Mesenchymal stem cell (in vitro differentiated cells and primary cell): ENCODE measurements around the gene RCAN2.

Source experiments
- DNase-seq: peaks from one replicate; pipeline ENCODE4 v3.0.0-alpha.2; 2013
- H2AFZ ChIP-seq: one replicate; pipeline ENCODE4 v1.6.1; 2013; ENCODE audit warnings: low read depth, mild to moderate bottlenecking, control low read depth, inconsistent platforms, low read length, moderate library complexity
- H2AK5ac ChIP-seq: 2 replicates; pipeline ENCODE4 v1.6.1; 2013; ENCODE audit warnings: low read length, moderate library complexity, mild to moderate bottlenecking, inconsistent platforms; ENCODE audit not compliant: severe bottlenecking
- H2BK120ac ChIP-seq: one replicate; pipeline ENCODE4 v1.6.1; 2013; ENCODE audit warnings: low read depth, mild to moderate bottlenecking, inconsistent platforms, low read length, moderate library complexity
- H2BK12ac ChIP-seq, 2 experiments: one replicate each; pipeline ENCODE4 v1.6.1; 2013; ENCODE audit warnings: inconsistent platforms in 2 of 2, low read length in 2 of 2, mild to moderate bottlenecking in 2 of 2, moderate library complexity in 2 of 2, control low read depth in 1 of 2
- H2BK15ac ChIP-seq: one replicate; pipeline ENCODE4 v1.6.1; 2013; ENCODE audit warnings: mild to moderate bottlenecking, low read depth, inconsistent platforms; ENCODE audit not compliant: poor library complexity, severe bottlenecking
- H2BK5ac ChIP-seq: 2 replicates; pipeline ENCODE4 v1.6.1; 2013; ENCODE audit warnings: low read depth, mild to moderate bottlenecking, low read length, control low read depth, inconsistent platforms; ENCODE audit not compliant: poor library complexity, severe bottlenecking
- H3K14ac ChIP-seq, 2 experiments: one replicate each; pipeline ENCODE4 v1.6.1; 2013; ENCODE audit warnings: inconsistent platforms in 2 of 2, low read length in 2 of 2, control low read depth in 1 of 2, mild to moderate bottlenecking in 1 of 2, moderate library complexity in 1 of 2
- H3K18ac ChIP-seq, 2 experiments: one replicate each; pipeline ENCODE4 v1.6.1; 2013; ENCODE audit warnings: inconsistent platforms in 2 of 2, low read length in 2 of 2, control low read depth in 1 of 2, low read depth in 1 of 2, mild to moderate bottlenecking in 1 of 2
- H3K23ac ChIP-seq, 2 experiments: one replicate each; pipeline ENCODE4 v1.6.1; 2013; ENCODE audit warnings: inconsistent platforms in 2 of 2, low read length in 2 of 2, mild to moderate bottlenecking in 2 of 2, moderate library complexity in 2 of 2, control low read depth in 1 of 2
- H3K27ac ChIP-seq: 2 replicates; pipeline ENCODE4 v1.5.1; 2013; ENCODE audit warnings: mild to moderate bottlenecking, moderate library complexity, low read length, control low read depth, inconsistent platforms; ENCODE audit not compliant: poor library complexity, severe bottlenecking
- H3K27me3 ChIP-seq, 2 experiments: 2 replicates each; pipeline versions ENCODE4 v1.6.1 to v1.7.0; 2013; ENCODE audit warnings: low read length in 2 of 2, mild to moderate bottlenecking in 2 of 2, moderate library complexity in 2 of 2, control low read depth in 1 of 2, inconsistent platforms in 1 of 2; ENCODE audit not compliant: control insufficient read depth in 1 of 2, insufficient read depth in 1 of 2
- H3K36me3 ChIP-seq, 2 experiments: 2 replicates each; pipeline versions ENCODE4 v1.6.1 to v1.7.0; 2013; ENCODE audit warnings: low read length in 2 of 2, control low read depth in 1 of 2, inconsistent platforms in 1 of 2, low read depth in 1 of 2, mild to moderate bottlenecking in 1 of 2; ENCODE audit not compliant: insufficient read depth in 2 of 2, control insufficient read depth in 1 of 2
- H3K4ac ChIP-seq, 2 experiments: one replicate each; pipeline ENCODE4 v1.6.1; 2013; ENCODE audit warnings: inconsistent platforms in 2 of 2, low read length in 2 of 2, mild to moderate bottlenecking in 2 of 2, moderate library complexity in 2 of 2, control low read depth in 1 of 2, low read depth in 1 of 2
- H3K4me1 ChIP-seq: 2 replicates; pipeline ENCODE4 v1.6.1; 2013; ENCODE audit warnings: low read depth, low read length, control low read depth; ENCODE audit not compliant: control insufficient read depth, insufficient read depth
- H3K4me2 ChIP-seq: 2 replicates; pipeline ENCODE4 v1.6.1; 2013; ENCODE audit warnings: low read length, mild to moderate bottlenecking, inconsistent platforms; ENCODE audit not compliant: poor library complexity, severe bottlenecking
- H3K4me3 ChIP-seq, 2 experiments: 2 replicates each; pipeline versions ENCODE4 v1.5.1 to v1.7.0; 2013; ENCODE audit warnings: low read length in 2 of 2, mild to moderate bottlenecking in 2 of 2, control low read depth in 1 of 2, low read depth in 1 of 2; ENCODE audit not compliant: insufficient read depth in 1 of 2
- H3K79me1 ChIP-seq: replicated peaks from 2 replicates; pipeline ENCODE4 v1.6.1; 2013; ENCODE audit warnings: mild to moderate bottlenecking, control low read depth, low read length, inconsistent platforms; ENCODE audit not compliant: poor library complexity, severe bottlenecking
- H3K9ac ChIP-seq: 2 replicates; pipeline ENCODE4 v1.7.0; 2013; ENCODE audit warnings: mild to moderate bottlenecking, low read length, moderate library complexity
- H3K9me3 ChIP-seq: 2 replicates; pipeline ENCODE4 v1.7.0; 2013; ENCODE audit warnings: mild to moderate bottlenecking, low read length; ENCODE audit not compliant: control insufficient read depth
- H4K8ac ChIP-seq: one replicate; pipeline ENCODE4 v1.6.1; 2013; ENCODE audit warnings: inconsistent platforms, mild to moderate bottlenecking, low read length, moderate library complexity
- H4K91ac ChIP-seq: one replicate; pipeline ENCODE4 v1.6.1; 2013; ENCODE audit warnings: mild to moderate bottlenecking, low read length, inconsistent platforms
- WGBS: methylation state at CpG from one replicate; pipeline ENCODE4 v1.1.7; 2013; ENCODE audit warnings: mixed read lengths; 5-methylcytosine and 5-hydroxymethylcytosine counted together

Gene RCAN2

DNA sequence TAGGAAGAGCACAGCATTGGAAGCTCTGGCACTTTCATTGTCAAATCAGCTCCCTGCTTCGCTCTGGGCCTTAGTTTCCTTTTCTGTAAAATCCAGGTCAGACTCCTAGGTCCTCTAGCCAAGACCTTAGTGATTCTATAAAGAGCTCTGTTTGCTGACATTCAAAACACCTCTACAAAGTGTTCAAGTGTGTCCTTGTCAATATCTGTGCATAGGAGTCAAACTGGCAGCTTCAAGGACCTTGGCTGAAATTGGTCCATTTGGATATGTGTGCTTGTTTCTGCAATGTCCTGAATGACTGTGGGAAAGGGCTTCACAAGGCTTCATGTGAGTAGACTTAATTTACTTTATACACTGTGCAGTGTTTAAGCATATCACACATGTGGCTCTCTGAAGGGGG, 246.6 kb downstream of the RCAN2 start:
- no peak overlapping the region for H2AFZ ChIP-seq
- H2BK15ac ChIP-seq: no peak overlapping the region

DNA sequence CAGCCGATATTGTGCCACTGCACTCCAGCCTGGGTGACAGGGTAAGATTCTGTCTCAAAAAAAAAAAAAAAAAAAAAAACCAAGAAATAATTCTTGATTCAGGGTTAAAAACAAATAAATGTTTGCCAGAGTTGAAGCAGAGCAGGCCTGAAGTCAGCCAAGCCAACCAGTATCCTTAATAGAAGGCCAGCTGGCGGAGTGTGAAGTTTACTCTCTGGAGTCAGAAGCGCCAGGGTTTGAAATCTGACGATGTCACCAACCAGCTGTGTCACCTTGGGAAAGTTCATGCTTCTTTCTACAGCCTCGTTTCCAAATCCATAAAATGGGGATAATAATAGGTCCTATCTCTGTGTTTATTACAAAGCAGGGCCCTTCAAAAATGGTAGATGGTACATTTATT, 247.5 kb downstream of the RCAN2 start:
- H3K36me3 ChIP-seq: peaks cover 0 to 6% of the 10 kb centered on the region in 2 experiments
- no peak overlapping the region for H3K27ac ChIP-seq
- no peaks in the 10 kb centered on the region for H3K4me1 ChIP-seq
- no peak overlapping the region for H3K9ac ChIP-seq
- no peak overlapping the region for H4K8ac ChIP-seq
- H3K23ac ChIP-seq: no peak overlapping the region
- no peak overlapping the region for H2AK5ac ChIP-seq
- H2AFZ ChIP-seq: no peak overlapping the region
- DNase-seq: no peak
- WGBS: 91% methylated on average over 1 of the region's 5 CpGs
- H3K9me3 ChIP-seq: no peaks in the 10 kb centered on the region
- no peak overlapping the region for H2BK12ac ChIP-seq
- H3K14ac ChIP-seq: no peak overlapping the region
- no peak overlapping the region for H2BK120ac ChIP-seq
- H3K4ac ChIP-seq: no peak overlapping the region
- no peaks in the 10 kb centered on the region for H3K79me1 ChIP-seq
- no peak overlapping the region for H2BK5ac ChIP-seq
- H2BK15ac ChIP-seq: no peak overlapping the region
- no peaks in the 10 kb centered on the region for H3K27me3 ChIP-seq
- H3K18ac ChIP-seq: no peak overlapping the region
- H3K4me3 ChIP-seq: no peak overlapping the region
- H4K91ac ChIP-seq: no peak overlapping the region
- H3K4me2 ChIP-seq: no peak overlapping the region

More for the DNA sequence above, 246.6 kb downstream of the RCAN2 start:
- Histone ChIP-seq H4K8ac (no peak overlapping the region), H3K27me3 (no peaks in the 10 kb centered on the region), H3K79me1 (no peaks in the 10 kb centered on the region), H2BK5ac (no peak overlapping the region), H3K23ac (no peak overlapping the region), H4K91ac (no peak overlapping the region), H3K4ac (no peak overlapping the region), H2BK120ac (no peak overlapping the region), H3K9ac (no peak overlapping the region), H3K36me3 (peaks cover 0 to 6% of the 10 kb centered on the region in 2 experiments), H3K4me3 (no peak overlapping the region), H3K4me2 (no peak overlapping the region), H3K4me1 (no peaks in the 10 kb centered on the region), H3K27ac (no peak overlapping the region), H3K9me3 (no peaks in the 10 kb centered on the region), H2AK5ac (no peak overlapping the region), H3K14ac (no peak overlapping the region), H3K18ac (no peak overlapping the region), H2BK12ac (no peak overlapping the region)
- DNase-seq: no peak
- WGBS: 75% methylated on average over 1 of the region's 1 CpG

DNA sequence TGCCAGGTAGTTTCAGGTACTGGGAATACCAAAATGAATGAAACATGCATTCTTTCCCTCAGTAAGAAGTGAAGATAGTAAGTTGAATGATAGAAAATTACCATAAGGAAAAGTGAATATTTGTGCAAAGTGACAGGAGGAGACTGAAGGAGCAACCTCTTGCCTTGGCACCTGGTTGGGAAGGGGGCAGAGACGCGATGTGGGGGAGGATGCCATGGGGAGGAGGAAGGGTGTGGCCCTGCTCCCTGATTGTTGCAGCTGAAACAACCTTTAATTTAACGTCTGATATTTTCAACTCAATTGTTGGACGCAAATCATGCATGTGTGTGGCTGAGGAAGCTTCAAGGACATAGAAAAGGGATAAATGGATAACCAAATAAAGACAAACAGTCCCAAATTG, 248.3 kb downstream of the RCAN2 start:
- no peak overlapping the region for H2BK120ac ChIP-seq
- H3K4ac ChIP-seq: no peak overlapping the region
- H3K4me2 ChIP-seq: no peak overlapping the region
- H3K23ac ChIP-seq: no peak overlapping the region
- DNase-seq: no peak
- H3K4me1 ChIP-seq: no peaks in the 10 kb centered on the region
- no peak overlapping the region for H2AK5ac ChIP-seq
- no peak overlapping the region for H3K18ac ChIP-seq
- H2AFZ ChIP-seq: no peak overlapping the region
- H3K79me1 ChIP-seq: no peaks in the 10 kb centered on the region
- H3K9me3 ChIP-seq: no peaks in the 10 kb centered on the region
- H4K91ac ChIP-seq: no peak overlapping the region
- H3K14ac ChIP-seq: no peak overlapping the region
- 86% methylated on average over 3 of the region's 4 CpGs for WGBS
- no peak overlapping the region for H3K4me3 ChIP-seq
- no peaks in the 10 kb centered on the region for H3K27me3 ChIP-seq
- no peak overlapping the region for H3K27ac ChIP-seq
- no peak overlapping the region for H2BK12ac ChIP-seq
- H2BK5ac ChIP-seq: no peak overlapping the region
- H4K8ac ChIP-seq: no peak overlapping the region
- H2BK15ac ChIP-seq: no peak overlapping the region
- peaks cover 0 to 6% of the 10 kb centered on the region in 2 experiments for H3K36me3 ChIP-seq
- H3K9ac ChIP-seq: no peak overlapping the region

DNA sequence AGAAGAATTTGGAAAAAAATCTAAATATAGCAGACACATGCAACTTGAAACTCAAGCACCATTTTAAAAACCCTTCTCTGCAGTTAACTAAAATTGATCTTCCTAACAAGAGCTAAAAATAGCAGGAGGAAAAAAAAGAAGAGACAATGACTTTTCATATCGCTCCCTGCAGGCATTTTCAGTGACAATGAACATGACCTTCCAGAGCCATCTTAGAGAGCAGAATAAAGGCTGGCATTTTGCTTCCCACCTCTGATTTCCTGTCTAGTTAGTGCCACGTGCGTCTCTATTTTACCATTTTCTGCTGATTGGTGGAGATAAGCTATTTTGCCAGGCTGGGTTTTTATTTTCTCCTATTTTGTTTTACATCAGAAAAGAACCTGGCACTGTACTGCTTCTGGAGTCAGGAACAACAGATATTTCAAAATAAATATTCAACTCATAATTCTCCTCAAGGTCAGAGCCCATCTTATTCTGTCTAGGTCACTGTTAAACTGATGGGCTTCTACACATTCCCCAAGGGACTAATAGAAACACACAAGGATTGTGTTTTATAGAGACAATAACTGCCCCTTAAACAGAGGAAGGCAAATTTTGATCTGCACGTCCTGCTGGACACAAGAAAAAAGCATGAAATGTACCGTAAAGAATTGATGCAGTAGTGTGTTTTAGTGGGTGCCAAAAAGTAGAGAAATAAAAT, 250.2 kb downstream of the RCAN2 start:
- no peak overlapping the region for H3K9ac ChIP-seq
- no peak overlapping the region for H2BK15ac ChIP-seq
- no peak overlapping the region for H2BK5ac ChIP-seq
- H3K4me1 ChIP-seq: no peaks in the 10 kb centered on the region
- H3K4me2 ChIP-seq: no peak overlapping the region
- 74% methylated on average over 5 of the region's 5 CpGs for WGBS
- H3K27me3 ChIP-seq: no peaks in the 10 kb centered on the region
- no peak overlapping the region for H3K27ac ChIP-seq
- H2BK120ac ChIP-seq: no peak overlapping the region
- H3K14ac ChIP-seq: no peak overlapping the region
- no peak overlapping the region for H2BK12ac ChIP-seq
- no peaks in the 10 kb centered on the region for H3K79me1 ChIP-seq
- H3K4me3 ChIP-seq: no peak overlapping the region
- H2AFZ ChIP-seq: no peak overlapping the region
- H3K9me3 ChIP-seq: no peaks in the 10 kb centered on the region
- H3K18ac ChIP-seq: no peak overlapping the region
- H2AK5ac ChIP-seq: no peak overlapping the region
- H4K8ac ChIP-seq: no peak overlapping the region
- peaks cover 0 to 6% of the 10 kb centered on the region in 2 experiments for H3K36me3 ChIP-seq
- no peak overlapping the region for H3K23ac ChIP-seq
- no peak overlapping the region for H3K4ac ChIP-seq
- no peak overlapping the region for H4K91ac ChIP-seq
- DNase-seq: no peak
